D721Med (cell line): ENCODE data around the gene CNTNAP2.
"Not testable (repeated sequence)": the region's sequence is repeated elsewhere in the genome, so short reads cannot be mapped to it uniquely, and the experiment has no call there.

Experiments used
- DNase-seq: peaks from one replicate; pipeline ENCODE4 v3.0.0; 2011; ENCODE audit warnings: low spot score; ENCODE audit not compliant: insufficient read length
- FAIRE-seq: peaks from 2 replicates; lab custom pipeline; 2011; peaks lifted over from hg19 to GRCh38; lab: Jason Lieb, UNC
- CTCF ChIP-seq: IDR thresholded peaks from 2 replicates; pipeline ENCODE4 v1.5.1; 2012; ENCODE audit warnings: mild to moderate bottlenecking, control low read depth; ENCODE audit not compliant: insufficient read depth; ENCODE audit errors: missing control alignments

The CNTNAP2 gene

GRCh38 chr7:148419856-148420832 lies 2303.5 kb downstream of the CNTNAP2 start:
- TF ChIP-seq CTCF, result no peak
- FAIRE-seq, result no peak
- no peak for DNase-seq

- FAIRE-seq (no peak), DNase-seq (no peak)
- TF ChIP-seq CTCF, result no peak
These were observed 2305.4 kb downstream of the CNTNAP2 start for GRCh38 chr7:148422030-148422429.

- not testable (repeated sequence) for DNase-seq, FAIRE-seq
These were observed 2309.8 kb downstream of the CNTNAP2 start for GRCh38 chr7:148426393-148426792.

- DNase-seq, FAIRE-seq: not testable (repeated sequence)
These were observed 2314.1 kb downstream of the CNTNAP2 start for GRCh38 chr7:148430690-148431089.

GRCh38 chr7:148433521-148434180 lies 2317.1 kb downstream of the CNTNAP2 start:
- DNase-seq (no peak), FAIRE-seq (no peak)
- no peak for TF ChIP-seq CTCF

- no peak for DNase-seq
- no peak for FAIRE-seq
- no peak for TF ChIP-seq CTCF
These were observed 2317.7 kb downstream of the CNTNAP2 start for GRCh38 chr7:148434181-148434757.

- no peak for DNase-seq
- FAIRE-seq, result no peak
- no peak for TF ChIP-seq CTCF
These were observed 2318.3 kb downstream of the CNTNAP2 start for GRCh38 chr7:148434887-148435286.
